NCI-H2227 treated with DMSO at 0.1 percent for 48 hours (cell line): Measurements from ENCODE around the gene TCAP.

Source experiments
- DNase-seq: peaks from one replicate; lab custom pipeline; 2025; lab: John Stamatoyannopoulos, UW

Gene TCAP

GRCh38 chr17:39629494-39629880 is 35.7 kb upstream of the TCAP start:
- DNase-seq, result no peak

- no peak for DNase-seq
Measured at GRCh38 chr17:39629898-39630297, 35.3 kb upstream of the TCAP start.

- DNase-seq, result no peak
Measured at GRCh38 chr17:39631403-39631802, 33.7 kb upstream of the TCAP start.

- no peak for DNase-seq
Measured at GRCh38 chr17:39632153-39632941, 32.8 kb upstream of the TCAP start.

GRCh38 chr17:39633570-39634183 is 31.5 kb upstream of the TCAP start:
- DNase-seq, result no peak

- DNase-seq, result peak; percentile 31
Measured at GRCh38 chr17:39634384-39634871, 30.7 kb upstream of the TCAP start.

GRCh38 chr17:39635614-39636176 is 29.5 kb upstream of the TCAP start:
- DNase-seq, result no peak

GRCh38 chr17:39636587-39636926 is 28.6 kb upstream of the TCAP start:
- no peak for DNase-seq

- peak; percentile 67 for DNase-seq
Measured at GRCh38 chr17:39636927-39637736, 28.0 kb upstream of the TCAP start, which contains the start of gene STARD3. Gene STARD3 (plus strand): TSS chr17:39637144. CDS start chr17:39653532, 16,388 bp downstream.

GRCh38 chr17:39638317-39638716 is 26.8 kb upstream of the TCAP start:
- DNase-seq, result no peak

- DNase-seq, result no peak
Measured at GRCh38 chr17:39639043-39639442, 26.1 kb upstream of the TCAP start.

- DNase-seq, result no peak
Measured at GRCh38 chr17:39639566-39640458, 25.3 kb upstream of the TCAP start.

- DNase-seq, result no peak
Measured at GRCh38 chr17:39640591-39641031, 24.5 kb upstream of the TCAP start.

- no peak for DNase-seq
Measured at GRCh38 chr17:39641097-39641496, 24.1 kb upstream of the TCAP start.

- DNase-seq, result no peak
Measured at GRCh38 chr17:39641883-39642282, 23.3 kb upstream of the TCAP start.

- DNase-seq, result no peak
Measured at GRCh38 chr17:39642291-39643074, 22.7 kb upstream of the TCAP start.

GRCh38 chr17:39643271-39643670 is 21.9 kb upstream of the TCAP start:
- DNase-seq, result no peak

GRCh38 chr17:39647256-39647655 is 17.9 kb upstream of the TCAP start:
- no peak for DNase-seq

- no peak for DNase-seq
Measured at GRCh38 chr17:39648616-39649366, 16.4 kb upstream of the TCAP start.

- no peak for DNase-seq
Measured at GRCh38 chr17:39650121-39650579, 15.0 kb upstream of the TCAP start.
